Glutamatergic neuron (in vitro differentiated cells): ENCODE data around the gene TES. TPM values are rescaled to one million over a fixed set of nuclear protein-coding genes. Genes with fewer than 3 reads are reported as not detected.

Experiments
- DNase-seq: peaks from one replicate; pipeline ENCODE4 v3.0.0; 2022
- H3K27ac Mint-ChIP-seq: one replicate; pipeline ENCODE4 v1.8.0; 2020; ENCODE audit warnings: mild to moderate bottlenecking, mixed read lengths, inconsistent platforms; ENCODE audit not compliant: unreplicated experiment
- H3K27me3 Mint-ChIP-seq: one replicate; pipeline ENCODE4 v1.8.0; 2020; ENCODE audit warnings: mild to moderate bottlenecking, moderate library complexity, mixed read lengths, inconsistent platforms; ENCODE audit not compliant: unreplicated experiment
- H3K36me3 Mint-ChIP-seq: one replicate; pipeline ENCODE4 v1.8.0; 2020; ENCODE audit warnings: mild to moderate bottlenecking, mixed read lengths, inconsistent platforms; ENCODE audit not compliant: unreplicated experiment
- H3K4me1 Mint-ChIP-seq: one replicate; pipeline ENCODE4 v1.8.0; 2020; ENCODE audit warnings: mild to moderate bottlenecking, low read depth, mixed read lengths, inconsistent platforms; ENCODE audit not compliant: unreplicated experiment
- H3K4me3 Mint-ChIP-seq: one replicate; pipeline ENCODE4 v1.8.0; 2020; ENCODE audit warnings: mild to moderate bottlenecking, mixed read lengths, inconsistent platforms; ENCODE audit not compliant: unreplicated experiment
- H3K9me3 Mint-ChIP-seq: one replicate; pipeline ENCODE4 v1.8.0; 2020; ENCODE audit warnings: mild to moderate bottlenecking, moderate library complexity, mixed read lengths, inconsistent platforms; ENCODE audit not compliant: unreplicated experiment
- total RNA-seq: library from RNA; stranded (reverse); fragmentation: NEBNext Ultra II Directional; extraction: Animal tissue kit (Norgen Biotek cat#: 25700); gene quantifications from one replicate; pipeline ENCODE4 v1.2.1, GENCODE V29; 2021; ENCODE audit not compliant: unreplicated experiment
- TF ChIP-seq, protein P1 (sequence below): fragments of 200-600 bp; sonication (generic); IDR thresholded peaks from one replicate; pipeline ENCODE4 v1.5.0; 2021; ENCODE audit not compliant: partially characterized antibody, unreplicated experiment

The TES gene
- total RNA-seq, 1 donor from 2014 or later: 53.5 TPM

DNA sequence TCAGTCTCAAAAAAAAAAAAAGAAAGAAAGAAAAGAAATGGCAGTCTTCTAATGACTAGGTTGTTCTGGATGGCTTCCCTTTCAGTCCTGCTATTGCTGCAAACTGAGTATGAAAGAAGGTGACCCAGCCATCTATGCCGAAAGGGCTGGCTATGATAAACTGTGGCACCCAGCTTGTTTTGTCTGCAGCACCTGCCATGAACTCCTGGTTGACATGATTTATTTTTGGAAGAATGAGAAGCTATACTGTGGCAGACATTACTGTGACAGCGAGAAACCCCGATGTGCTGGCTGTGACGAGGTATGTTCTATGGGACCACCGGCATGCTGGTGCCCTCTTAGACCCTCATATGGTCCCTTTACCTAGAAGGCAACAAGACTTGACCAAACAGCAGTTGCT lies 41.3 kb downstream of the TES start:
- TF ChIP-seq, protein P1, sequence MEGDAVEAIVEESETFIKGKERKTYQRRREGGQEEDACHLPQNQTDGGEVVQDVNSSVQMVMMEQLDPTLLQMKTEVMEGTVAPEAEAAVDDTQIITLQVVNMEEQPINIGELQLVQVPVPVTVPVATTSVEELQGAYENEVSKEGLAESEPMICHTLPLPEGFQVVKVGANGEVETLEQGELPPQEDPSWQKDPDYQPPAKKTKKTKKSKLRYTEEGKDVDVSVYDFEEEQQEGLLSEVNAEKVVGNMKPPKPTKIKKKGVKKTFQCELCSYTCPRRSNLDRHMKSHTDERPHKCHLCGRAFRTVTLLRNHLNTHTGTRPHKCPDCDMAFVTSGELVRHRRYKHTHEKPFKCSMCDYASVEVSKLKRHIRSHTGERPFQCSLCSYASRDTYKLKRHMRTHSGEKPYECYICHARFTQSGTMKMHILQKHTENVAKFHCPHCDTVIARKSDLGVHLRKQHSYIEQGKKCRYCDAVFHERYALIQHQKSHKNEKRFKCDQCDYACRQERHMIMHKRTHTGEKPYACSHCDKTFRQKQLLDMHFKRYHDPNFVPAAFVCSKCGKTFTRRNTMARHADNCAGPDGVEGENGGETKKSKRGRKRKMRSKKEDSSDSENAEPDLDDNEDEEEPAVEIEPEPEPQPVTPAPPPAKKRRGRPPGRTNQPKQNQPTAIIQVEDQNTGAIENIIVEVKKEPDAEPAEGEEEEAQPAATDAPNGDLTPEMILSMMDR: no peak
- H3K9me3 Mint-ChIP-seq: no peaks in the 10 kb centered on the region
- peaks cover under 1% of the 10 kb centered on the region for H3K36me3 Mint-ChIP-seq
- H3K27me3 Mint-ChIP-seq: no peaks in the 10 kb centered on the region
- no peak overlapping the region for H3K4me3 Mint-ChIP-seq
- H3K27ac Mint-ChIP-seq: no peak overlapping the region
- H3K4me1 Mint-ChIP-seq: no peaks in the 10 kb centered on the region
- DNase-seq: no peak

DNA sequence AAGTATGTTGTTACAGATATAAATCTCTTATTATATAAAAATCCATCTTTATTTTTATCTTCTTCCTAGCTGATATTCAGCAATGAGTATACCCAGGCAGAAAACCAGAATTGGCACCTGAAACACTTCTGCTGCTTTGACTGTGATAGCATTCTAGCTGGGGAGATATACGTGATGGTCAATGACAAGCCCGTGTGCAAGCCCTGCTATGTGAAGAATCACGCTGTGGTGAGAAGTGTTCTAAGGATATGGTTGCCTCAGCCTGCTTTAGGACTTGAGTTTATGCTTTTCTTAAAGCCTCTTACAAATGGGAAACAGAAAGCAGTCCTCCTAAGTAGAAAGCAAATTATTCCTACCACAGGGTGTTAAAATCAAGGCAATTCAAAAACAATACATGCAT lies 41.9 kb downstream of the TES start:
- no peaks in the 10 kb centered on the region for H3K36me3 Mint-ChIP-seq
- TF ChIP-seq, protein P1: no peak
- H3K4me3 Mint-ChIP-seq: no peak overlapping the region
- H3K9me3 Mint-ChIP-seq: no peaks in the 10 kb centered on the region
- no peak for DNase-seq
- no peak overlapping the region for H3K27ac Mint-ChIP-seq
- H3K4me1 Mint-ChIP-seq: no peaks in the 10 kb centered on the region
- no peaks in the 10 kb centered on the region for H3K27me3 Mint-ChIP-seq

DNA sequence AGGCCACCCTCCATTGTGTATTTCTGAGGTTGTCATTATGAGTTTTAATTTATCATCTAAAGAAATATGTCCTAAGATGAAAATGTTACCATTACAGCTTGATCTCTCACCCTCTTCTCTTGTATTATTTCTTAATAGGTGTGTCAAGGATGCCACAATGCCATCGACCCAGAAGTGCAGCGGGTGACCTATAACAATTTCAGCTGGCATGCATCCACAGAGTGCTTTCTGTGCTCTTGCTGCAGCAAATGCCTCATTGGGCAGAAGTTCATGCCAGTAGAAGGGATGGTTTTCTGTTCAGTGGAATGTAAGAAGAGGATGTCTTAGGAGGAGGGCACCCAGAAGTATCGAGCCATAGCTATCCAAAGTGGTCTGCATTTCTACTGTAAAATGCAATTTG lies 46.8 kb downstream of the TES start:
- H3K36me3 Mint-ChIP-seq: no peaks in the 10 kb centered on the region
- TF ChIP-seq, protein P1: no peak
- H3K27ac Mint-ChIP-seq: no peak overlapping the region
- no peaks in the 10 kb centered on the region for H3K27me3 Mint-ChIP-seq
- no peak overlapping the region for H3K4me3 Mint-ChIP-seq
- no peak for DNase-seq
- no peaks in the 10 kb centered on the region for H3K9me3 Mint-ChIP-seq
- no peaks in the 10 kb centered on the region for H3K4me1 Mint-ChIP-seq

DNA sequence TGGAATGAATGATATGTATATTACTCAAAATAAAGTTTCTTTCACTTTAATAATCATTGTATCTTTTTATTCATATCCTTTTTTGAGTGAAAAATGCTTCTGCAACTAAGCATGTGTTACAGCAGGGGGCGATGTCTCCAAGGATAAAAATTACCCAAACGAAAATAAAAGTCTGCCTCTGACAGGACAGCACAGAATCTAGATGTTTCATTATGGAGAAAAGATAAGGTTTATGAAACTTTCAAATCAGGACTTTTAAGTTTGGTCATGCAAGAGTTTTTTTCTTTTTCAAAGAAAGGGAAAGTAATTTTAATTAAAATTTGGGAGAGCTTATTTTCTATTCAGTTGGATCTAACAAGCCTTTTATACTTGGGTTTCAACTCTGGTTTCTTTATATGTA lies 48.4 kb downstream of the TES start:
- no peak overlapping the region for H3K4me3 Mint-ChIP-seq
- no peaks in the 10 kb centered on the region for H3K36me3 Mint-ChIP-seq
- H3K9me3 Mint-ChIP-seq: no peaks in the 10 kb centered on the region
- no peak overlapping the region for H3K27ac Mint-ChIP-seq
- DNase-seq: no peak
- TF ChIP-seq, protein P1: peak; percentile 89
- H3K27me3 Mint-ChIP-seq: no peaks in the 10 kb centered on the region
- no peaks in the 10 kb centered on the region for H3K4me1 Mint-ChIP-seq

DNA sequence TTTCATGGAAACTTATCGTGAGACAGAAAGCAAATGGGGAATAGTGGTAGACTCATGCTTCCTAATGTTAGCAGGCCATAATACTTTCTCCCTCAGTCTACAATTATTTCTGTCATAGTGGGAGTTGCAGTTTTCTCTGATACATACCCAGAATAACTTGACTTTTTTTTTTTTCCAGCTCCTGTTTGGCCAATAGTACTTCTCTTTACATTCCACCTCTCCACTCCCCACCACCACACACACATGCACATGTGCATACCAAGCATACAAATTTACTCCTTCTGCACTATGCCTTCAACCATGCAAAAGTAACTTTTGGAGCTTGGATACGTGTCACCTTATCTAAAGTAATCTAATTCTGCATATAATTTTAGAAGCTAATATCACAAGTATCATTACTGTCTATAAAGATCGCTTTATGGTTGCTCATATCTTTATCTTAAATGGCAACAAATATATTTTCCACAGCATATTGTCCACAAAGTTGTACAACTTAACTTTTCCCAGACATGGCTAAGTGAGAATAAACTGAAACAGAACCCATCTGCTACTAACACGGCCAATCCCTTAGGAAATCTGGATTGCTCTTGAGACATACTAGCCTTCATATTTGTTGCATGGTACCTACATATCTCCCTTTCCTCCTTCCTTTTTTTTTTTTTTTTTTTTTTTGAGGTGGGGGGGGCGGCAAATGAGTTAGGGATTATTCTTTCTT lies 49.0 kb downstream of the TES start:
- Mint-ChIP-seq H3K4me3 (no peak overlapping the region), H3K27ac (no peak overlapping the region), H3K9me3 (no peaks in the 10 kb centered on the region), H3K36me3 (no peaks in the 10 kb centered on the region), H3K4me1 (no peaks in the 10 kb centered on the region), H3K27me3 (no peaks in the 10 kb centered on the region)
- TF ChIP-seq, protein P1: no peak
- no peak for DNase-seq
